A549 (cell line): Measurements from ENCODE around the gene PILRA. TPM values are rescaled to one million over a fixed set of nuclear protein-coding genes. Genes with fewer than 3 reads are reported as not detected.

Source experiments
- ATAC-seq, 2 experiments: fragments of 200-7000 bp in 1 of 2; fragments of >200 bp in 1 of 2; cut with Nextera tagmentation in 1 of 2; cut with Tn5 transposase in 1 of 2; 3 replicates each; pipeline versions ENCODE4 v1.8.0 to v1.9.1; 2018 to 2020; ENCODE audit warnings: mild to moderate bottlenecking in 1 of 2, moderate library complexity in 1 of 2
- CTCF ChIA-PET: fragments of 300-600 bp; sonication (Branson Sonifier 250); formaldehyde crosslinking; extraction: SDS; loops from one replicate; lab custom pipeline; 2021; ENCODE audit warnings: antibody characterized with exemption, inconsistent platforms; lab: Yijun Ruan, JAX
- POLR2A ChIA-PET: fragments of 350-600 bp; formaldehyde crosslinking; extraction: SDS; loops from one replicate; lab custom pipeline; 2021; ENCODE audit warnings: antibody characterized with exemption, inconsistent platforms; lab: Yijun Ruan, JAX
- DNase-seq, 2 experiments: peaks; one replicate each; pipeline versions ENCODE4 v3.0.0 to v3.0.0-alpha.2; 2011 to 2016; ENCODE audit warnings: low read depth in 1 of 2, low spot score in 1 of 2
- FAIRE-seq: peaks from 2 replicates; lab custom pipeline; 2011; peaks lifted over from hg19 to GRCh38; lab: Jason Lieb, UNC
- H3K27ac ChIP-seq, 2 experiments: fragments of >200 bp; sonication (Bioruptor Twin); formaldehyde crosslinking; 3 replicates each; pipeline ENCODE4 v1.5.1; 2016 to 2017
- H3K4me1 ChIP-seq: fragments of >200 bp; sonication (Bioruptor Twin); formaldehyde crosslinking; 3 replicates; pipeline ENCODE4 v1.6.1; 2016
- H3K4me2 ChIP-seq: fragments of >200 bp; sonication (Bioruptor Twin); formaldehyde crosslinking; 3 replicates; pipeline ENCODE4 v1.6.1; 2016
- H3K4me3 ChIP-seq: fragments of >200 bp; sonication (Bioruptor Twin); formaldehyde crosslinking; 3 replicates; pipeline ENCODE4 v1.5.1; 2016
- H3K9me3 ChIP-seq: fragments of >200 bp; sonication (Bioruptor Twin); formaldehyde crosslinking; 3 replicates; pipeline ENCODE4 v1.6.1; 2016
- BHLHE40 ChIP-seq: IDR thresholded peaks from 2 replicates; pipeline ENCODE4 v1.6.1; 2012; ENCODE audit warnings: low read depth, low read length, inconsistent platforms
- CBX2 ChIP-seq: fragments of 200-600 bp; sonication (generic); IDR thresholded peaks from 2 replicates; pipeline ENCODE4 v1.6.1; 2016; ENCODE audit warnings: low read depth, mild to moderate bottlenecking, borderline replicate concordance
- CBX8 ChIP-seq: fragments of 200-600 bp; sonication (generic); IDR thresholded peaks from 2 replicates; pipeline ENCODE4 v1.6.1; 2016
- CHD2 ChIP-seq: fragments of 150-350 bp; IDR thresholded peaks from 2 replicates; pipeline ENCODE4 v1.6.1; 2014; ENCODE audit warnings: low read length; ENCODE audit not compliant: partially characterized antibody
- CHD4 ChIP-seq: fragments of 200-600 bp; sonication (generic); IDR thresholded peaks from 2 replicates; pipeline ENCODE4 v1.6.1; 2016; ENCODE audit warnings: antibody characterized with exemption, mild to moderate bottlenecking, borderline replicate concordance
- EP300 ChIP-seq, 2 experiments: fragments of >200 bp; sonication (Bioruptor Twin); formaldehyde crosslinking; IDR thresholded peaks; 2 replicates in 1 of 2; 3 replicates in 1 of 2; pipeline ENCODE4 v1.6.1; 2016 to 2017
- FOSL2 ChIP-seq, 2 experiments: fragments of 450-650 bp in 1 of 2; fragments of >200 bp in 1 of 2; sonication (Bioruptor Twin) in 1 of 2; formaldehyde crosslinking; IDR thresholded peaks; 2 replicates each; pipeline versions ENCODE4 v1.5.0 to v1.6.1; 2016 to 2020; ENCODE audit warnings: mild to moderate bottlenecking in 1 of 2, moderate library complexity in 1 of 2
- HES2 ChIP-seq: fragments of >200 bp; sonication (Bioruptor Twin); formaldehyde crosslinking; IDR thresholded peaks from 2 replicates; pipeline ENCODE4 v1.6.1; 2016
- HEYL ChIP-seq: fragments of 250-450 bp; sonication (Bioruptor Pico); IDR thresholded peaks from 2 replicates; pipeline ENCODE4 v1.8.0; 2021; ENCODE audit warnings: mild to moderate bottlenecking, moderate library complexity
- HMGXB4 ChIP-seq: fragments of 250-450 bp; sonication (Bioruptor Pico); IDR thresholded peaks from 2 replicates; pipeline ENCODE4 v1.5.0; 2021; ENCODE audit warnings: mild to moderate bottlenecking, moderate library complexity, borderline replicate concordance
- HOXA7 ChIP-seq: fragments of 250-450 bp; sonication (Bioruptor Pico); IDR thresholded peaks from 2 replicates; pipeline ENCODE4 v1.5.0; 2020; ENCODE audit warnings: mild to moderate bottlenecking, moderate library complexity
- HOXB5 ChIP-seq: fragments of 250-450 bp; sonication (Bioruptor Pico); IDR thresholded peaks from 2 replicates; pipeline ENCODE4 v1.5.0; 2020; ENCODE audit warnings: mild to moderate bottlenecking, moderate library complexity
- KDM1A ChIP-seq: fragments of 200-600 bp; sonication (generic); IDR thresholded peaks from 2 replicates; pipeline ENCODE4 v1.6.1; 2016; ENCODE audit warnings: low read depth, mild to moderate bottlenecking
- KDM5A ChIP-seq: fragments of 200-600 bp; sonication (generic); IDR thresholded peaks from 2 replicates; pipeline ENCODE4 v1.6.1; 2016; ENCODE audit warnings: antibody characterized with exemption, mild to moderate bottlenecking
- MAZ ChIP-seq: fragments of 150-350 bp; IDR thresholded peaks from 2 replicates; pipeline ENCODE4 v1.6.1; 2014; ENCODE audit warnings: antibody characterized with exemption, low read depth, low read length, borderline replicate concordance
- NPAS2 ChIP-seq: fragments of 250-450 bp; sonication (Bioruptor Pico); IDR thresholded peaks from 2 replicates; pipeline ENCODE4 v1.8.0; 2022; ENCODE audit warnings: mild to moderate bottlenecking, moderate library complexity, borderline replicate concordance
- NR3C1 ChIP-seq: fragments of >200 bp; sonication (Bioruptor Twin); formaldehyde crosslinking; IDR thresholded peaks from 3 replicates; pipeline ENCODE4 v1.6.1; 2017
- PHF8 ChIP-seq: fragments of 200-600 bp; sonication (generic); IDR thresholded peaks from 2 replicates; pipeline ENCODE4 v1.6.1; 2016; ENCODE audit warnings: low read depth, mild to moderate bottlenecking, antibody characterized with exemption, moderate library complexity, borderline replicate concordance
- POLR2A ChIP-seq: IDR thresholded peaks from 2 replicates; pipeline ENCODE4 v1.6.1; 2012; ENCODE audit warnings: mild to moderate bottlenecking, low read length
- POLR2AphosphoS2 ChIP-seq: conservative IDR thresholded peaks from 2 replicates; pipeline ENCODE4 v1.6.1; 2012; ENCODE audit warnings: low read length, improper control_type of control experiment, inconsistent platforms
- RAD21 ChIP-seq, 2 experiments: fragments of >200 bp in 1 of 2; sonication (Bioruptor Twin) in 1 of 2; formaldehyde crosslinking in 1 of 2; IDR thresholded peaks in 1 of 2; conservative IDR thresholded peaks in 1 of 2; 2 replicates in 1 of 2; 3 replicates in 1 of 2; pipeline ENCODE4 v1.6.1; 2012 to 2018; ENCODE audit warnings: inconsistent platforms in 1 of 2
- RNF2 ChIP-seq: fragments of 200-600 bp; sonication (generic); IDR thresholded peaks from 2 replicates; pipeline ENCODE4 v1.6.1; 2016; ENCODE audit warnings: low read depth, mild to moderate bottlenecking, antibody characterized with exemption, moderate library complexity, borderline replicate concordance
- TFCP2L1 ChIP-seq: fragments of 250-450 bp; sonication (Bioruptor Pico); IDR thresholded peaks from 2 replicates; pipeline ENCODE4 v1.5.0; 2021; ENCODE audit warnings: mild to moderate bottlenecking
- TP53 ChIP-seq: fragments of 250-450 bp; sonication (Bioruptor Pico); IDR thresholded peaks from 2 replicates; pipeline ENCODE4 v1.5.0; 2021; ENCODE audit warnings: mild to moderate bottlenecking, moderate library complexity
- ZC3H11A ChIP-seq: fragments of 450-650 bp; IDR thresholded peaks from 2 replicates; pipeline ENCODE4 v1.6.1; 2014; ENCODE audit warnings: antibody characterized with exemption, mild to moderate bottlenecking
- whole genome bisulfite sequencing: methylation state at CpG from one replicate; pipeline ENCODE4 v1.1.6; 2017; ENCODE audit errors: missing lambda C conversion rate; 5-methylcytosine and 5-hydroxymethylcytosine counted together
- polyA plus RNA-seq, 4 experiments: library from polyadenylated mRNA; depleted of rRNA in 3 of 4; stranded (reverse); fragments of >200 nt; fragmentation: RNase III in 1 of 4; extraction: RNeasy Plus Mini Kit Qiagen cat#74134 plus additional on column Dnase treatment in 1 of 4; gene quantifications; 2 replicates in 3 of 4; 3 replicates in 1 of 4; pipeline ENCODE4 v1.2.3, GENCODE V29; 2011 to 2017
- TF ChIP-seq, protein P1 (sequence below): fragments of 250-450 bp; sonication (Bioruptor Pico); IDR thresholded peaks from 2 replicates; pipeline ENCODE4 v1.5.0; 2020; ENCODE audit warnings: low read depth, mild to moderate bottlenecking, moderate library complexity
- TF ChIP-seq, protein P2 (sequence below): fragments of 200-600 bp; sonication (generic); IDR thresholded peaks from 2 replicates; pipeline ENCODE4 v1.6.1; 2016; ENCODE audit warnings: antibody characterized with exemption, mild to moderate bottlenecking, moderate library complexity
- TF ChIP-seq, protein P3 (sequence below): IDR thresholded peaks from 2 replicates; pipeline ENCODE4 v1.6.1; 2012
- TF ChIP-seq, protein P4 (sequence below): fragments of 150-350 bp; IDR thresholded peaks from 2 replicates; pipeline ENCODE4 v1.6.1; 2014; ENCODE audit warnings: low read depth, mild to moderate bottlenecking, low read length

Gene PILRA
- polyA plus RNA-seq, 2 of the 4 experiments (the other 2 are of a cell fraction): 3.3 to 3.4 TPM

GRCh38 chr7:100413346-100413745 lies 40.1 kb downstream of the PILRA start:
- no peak overlapping the region for H3K4me2 ChIP-seq
- no peaks in the 10 kb centered on the region for H3K4me1 ChIP-seq
- POLR2A ChIA-PET: interaction anchor here (0.5 to 2.1 kb wide), 2 partner anchors 15 to 773 kb away, joined by 5 to 7 read pairs; partner anchors contain the start of gene ZCWPW1
- TF ChIP-seq, protein P1, sequence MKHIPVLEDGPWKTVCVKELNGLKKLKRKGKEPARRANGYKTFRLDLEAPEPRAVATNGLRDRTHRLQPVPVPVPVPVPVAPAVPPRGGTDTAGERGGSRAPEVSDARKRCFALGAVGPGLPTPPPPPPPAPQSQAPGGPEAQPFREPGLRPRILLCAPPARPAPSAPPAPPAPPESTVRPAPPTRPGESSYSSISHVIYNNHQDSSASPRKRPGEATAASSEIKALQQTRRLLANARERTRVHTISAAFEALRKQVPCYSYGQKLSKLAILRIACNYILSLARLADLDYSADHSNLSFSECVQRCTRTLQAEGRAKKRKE (CRISPR knock-in tag): no peak
- TF ChIP-seq HOXA7 (CRISPR knock-in tag) (no peak), NPAS2 (CRISPR knock-in tag) (no peak), POLR2AphosphoS2 (no peak), HES2 (no peak), KDM1A (no peak), CHD2 (no peak), HMGXB4 (no peak), KDM5A (no peak), NR3C1 (no peak), TP53 (CRISPR knock-in tag) (no peak), CBX8 (no peak), FOSL2 (IDR thresholded peaks at IDR 0.05) (no peak), FOSL2 (CRISPR knock-in tag; IDR thresholded peaks at IDR 0.05) (no peak), CHD4 (no peak), TFCP2L1 (no peak), RAD21 (conservative IDR thresholded peaks at IDR 0.05 in 1 of 2, IDR thresholded peaks at IDR 0.05 in 1 of 2) (no peak), HOXB5 (CRISPR knock-in tag) (no peak)
- TF ChIP-seq, protein P2, sequence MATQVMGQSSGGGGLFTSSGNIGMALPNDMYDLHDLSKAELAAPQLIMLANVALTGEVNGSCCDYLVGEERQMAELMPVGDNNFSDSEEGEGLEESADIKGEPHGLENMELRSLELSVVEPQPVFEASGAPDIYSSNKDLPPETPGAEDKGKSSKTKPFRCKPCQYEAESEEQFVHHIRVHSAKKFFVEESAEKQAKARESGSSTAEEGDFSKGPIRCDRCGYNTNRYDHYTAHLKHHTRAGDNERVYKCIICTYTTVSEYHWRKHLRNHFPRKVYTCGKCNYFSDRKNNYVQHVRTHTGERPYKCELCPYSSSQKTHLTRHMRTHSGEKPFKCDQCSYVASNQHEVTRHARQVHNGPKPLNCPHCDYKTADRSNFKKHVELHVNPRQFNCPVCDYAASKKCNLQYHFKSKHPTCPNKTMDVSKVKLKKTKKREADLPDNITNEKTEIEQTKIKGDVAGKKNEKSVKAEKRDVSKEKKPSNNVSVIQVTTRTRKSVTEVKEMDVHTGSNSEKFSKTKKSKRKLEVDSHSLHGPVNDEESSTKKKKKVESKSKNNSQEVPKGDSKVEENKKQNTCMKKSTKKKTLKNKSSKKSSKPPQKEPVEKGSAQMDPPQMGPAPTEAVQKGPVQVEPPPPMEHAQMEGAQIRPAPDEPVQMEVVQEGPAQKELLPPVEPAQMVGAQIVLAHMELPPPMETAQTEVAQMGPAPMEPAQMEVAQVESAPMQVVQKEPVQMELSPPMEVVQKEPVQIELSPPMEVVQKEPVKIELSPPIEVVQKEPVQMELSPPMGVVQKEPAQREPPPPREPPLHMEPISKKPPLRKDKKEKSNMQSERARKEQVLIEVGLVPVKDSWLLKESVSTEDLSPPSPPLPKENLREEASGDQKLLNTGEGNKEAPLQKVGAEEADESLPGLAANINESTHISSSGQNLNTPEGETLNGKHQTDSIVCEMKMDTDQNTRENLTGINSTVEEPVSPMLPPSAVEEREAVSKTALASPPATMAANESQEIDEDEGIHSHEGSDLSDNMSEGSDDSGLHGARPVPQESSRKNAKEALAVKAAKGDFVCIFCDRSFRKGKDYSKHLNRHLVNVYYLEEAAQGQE: no peak
- TF ChIP-seq, protein P3, sequence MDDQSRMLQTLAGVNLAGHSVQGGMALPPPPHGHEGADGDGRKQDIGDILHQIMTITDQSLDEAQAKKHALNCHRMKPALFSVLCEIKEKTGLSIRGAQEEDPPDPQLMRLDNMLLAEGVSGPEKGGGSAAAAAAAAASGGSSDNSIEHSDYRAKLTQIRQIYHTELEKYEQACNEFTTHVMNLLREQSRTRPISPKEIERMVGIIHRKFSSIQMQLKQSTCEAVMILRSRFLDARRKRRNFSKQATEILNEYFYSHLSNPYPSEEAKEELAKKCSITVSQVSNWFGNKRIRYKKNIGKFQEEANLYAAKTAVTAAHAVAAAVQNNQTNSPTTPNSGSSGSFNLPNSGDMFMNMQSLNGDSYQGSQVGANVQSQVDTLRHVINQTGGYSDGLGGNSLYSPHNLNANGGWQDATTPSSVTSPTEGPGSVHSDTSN: no peak
- no peaks in the 10 kb centered on the region for H3K9me3 ChIP-seq
- CTCF ChIA-PET: interaction anchor here (0.6 kb wide), 1 partner anchor 147 kb away, joined by 3 read pairs; no protein-coding TSS in a partner anchor
- no peak overlapping the region for H3K27ac ChIP-seq
- no peak for FAIRE-seq
- DNase-seq: no peak
- no peak for ATAC-seq
- no peak overlapping the region for H3K4me3 ChIP-seq

DNA sequence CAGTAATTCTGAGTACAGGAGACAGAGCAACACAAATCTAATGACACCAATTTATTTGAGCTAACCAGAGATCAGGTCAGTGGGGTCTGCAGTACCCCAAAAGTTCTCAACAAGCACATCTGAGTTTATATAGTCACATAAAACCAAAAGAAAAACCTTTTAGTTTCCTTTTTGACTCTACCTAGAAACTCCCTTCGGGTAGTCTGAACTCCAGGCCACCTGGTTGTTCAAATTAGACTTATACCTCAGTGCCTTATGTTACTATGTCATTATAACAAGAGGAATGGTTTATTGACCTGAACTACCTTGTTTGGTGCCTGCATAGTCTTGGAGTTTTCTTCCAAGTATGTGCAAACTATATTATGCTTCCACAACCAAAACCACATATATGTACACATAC lies 40.6 kb downstream of the PILRA start:
- ATAC-seq: no peak
- no peak overlapping the region for H3K4me3 ChIP-seq
- WGBS: 60% methylated on average over 1 of the region's 1 CpG
- DNase-seq: no peak
- POLR2A ChIA-PET: interaction anchor here (2.9 kb wide), 1 partner anchor 15 kb away, joined by 14 read pairs; the partner anchor contains the start of gene ZCWPW1
- H3K27ac ChIP-seq: no peak overlapping the region
- H3K4me1 ChIP-seq: no peaks in the 10 kb centered on the region
- no peaks in the 10 kb centered on the region for H3K9me3 ChIP-seq
- no peak overlapping the region for H3K4me2 ChIP-seq
- no peak for FAIRE-seq
- CTCF ChIA-PET: no interaction called here
- TF ChIP-seq CBX2 (no peak), CHD2 (no peak), TFCP2L1 (no peak), ZC3H11A (no peak), PHF8 (no peak), RNF2 (no peak), POLR2A (no peak), HES2 (no peak), KDM5A (no peak), EP300 (IDR thresholded peaks at IDR 0.05) (no peak), HEYL (CRISPR knock-in tag) (no peak), KDM1A (no peak), BHLHE40 (no peak), MAZ (no peak)
- TF ChIP-seq, protein P4, sequence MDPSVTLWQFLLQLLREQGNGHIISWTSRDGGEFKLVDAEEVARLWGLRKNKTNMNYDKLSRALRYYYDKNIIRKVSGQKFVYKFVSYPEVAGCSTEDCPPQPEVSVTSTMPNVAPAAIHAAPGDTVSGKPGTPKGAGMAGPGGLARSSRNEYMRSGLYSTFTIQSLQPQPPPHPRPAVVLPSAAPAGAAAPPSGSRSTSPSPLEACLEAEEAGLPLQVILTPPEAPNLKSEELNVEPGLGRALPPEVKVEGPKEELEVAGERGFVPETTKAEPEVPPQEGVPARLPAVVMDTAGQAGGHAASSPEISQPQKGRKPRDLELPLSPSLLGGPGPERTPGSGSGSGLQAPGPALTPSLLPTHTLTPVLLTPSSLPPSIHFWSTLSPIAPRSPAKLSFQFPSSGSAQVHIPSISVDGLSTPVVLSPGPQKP: no peak
